Measurements from ENCODE around the gene TCF12. TPM values are rescaled to one million over a fixed set of nuclear protein-coding genes. Genes with fewer than 3 reads are reported as not detected.

Gene TCF12
- total and polyA plus RNA-seq, 2 of the 8 experiments (the other 6 are each of a cell fraction or from before 2014, with no cell fraction given): 85.8 to 101 TPM

- TF ChIP-seq POLR2A (IDR thresholded peaks at IDR 0.05; ENCODE audit: control extremely low read depth in 1 of 2, low read depth in 2 of 2, low read length in 2 of 2) (no peak), CHD7 (IDR thresholded peaks at IDR 0.05; ENCODE audit: insufficient replicate concordance, low read length) (no peak), CHD1 (IDR thresholded peaks at IDR 0.05; ENCODE audit: low read depth, low read length) (no peak), KDM1A (IDR thresholded peaks at IDR 0.05; ENCODE audit: borderline replicate concordance, low read length) (no peak)
Observed at GRCh38 chr15:56950979-56951378, 32.5 kb downstream of the TCF12 start (continued).
